Activated CD4-positive, alpha-beta T cell treated with anti-CD3 and anti-CD28 coated beads, Interleukin-2, amount 50 U/mL, for 1 hour (primary cell): ENCODE measurements around the gene TRIP6.
"Not testable (repeated sequence)": the region's sequence is repeated elsewhere in the genome, so short reads cannot be mapped to it uniquely, and the experiment has no call there.

Source experiments
- DNase-seq: peaks from one replicate; pipeline ENCODE4 v3.0.0-alpha.2; 2020

TRIP6 gene

GRCh38 chr7:100919779-100920437, 52.7 kb downstream of the TRIP6 start:
- not testable (repeated sequence) for DNase-seq

- DNase-seq: no peak
Measured at GRCh38 chr7:100921039-100921438, 53.9 kb downstream of the TRIP6 start.
